Measurements from ENCODE around the gene MED16. TPM values are rescaled to one million over a fixed set of nuclear protein-coding genes. Genes with fewer than 3 reads are reported as not detected.

Gene MED16
- total RNA-seq, 1 experiment from 2014 or later: 25.9 TPM

- POLR2A ChIA-PET (ENCODE audit: unreplicated experiment): no interaction called here
- Histone ChIP-seq H3K27ac (ENCODE audit: low read length) (peak overlapping the region; percentile 15; the same call in 1 of the 2 replicates), H3K79me2 (ENCODE audit: low read length) (peaks cover 4% of the 10 kb centered on the region; the same call in 1 of the 2 replicates), H3K9ac (ENCODE audit: low read length) (0 out of 2 replicates have a peak overlapping the region, but pooled peaks have one; percentile 1), H3K9me3 (ENCODE audit: low read length) (no peaks in the 10 kb centered on the region), H3K4me2 (ENCODE audit: low read length) (peak overlapping the region; percentile 85), H3F3A (ENCODE audit: low read length, unreplicated experiment) (no peaks in the 10 kb centered on the region), H3K4me1 (ENCODE audit: insufficient read depth, low read length) (peaks cover 17% of the 10 kb centered on the region; the same call in 1 of the 2 replicates), H2AFZ (ENCODE audit: low read length) (peak overlapping the region; percentile 67), H3K27me3 (ENCODE audit: low read length) (no peaks in the 10 kb centered on the region), H3K4me3 (ENCODE audit: low read length) (peak overlapping the region; percentile 64), H3K9me2 (replicated peaks; ENCODE audit: low read length) (no peaks in the 10 kb centered on the region), H3K36me3 (ENCODE audit: low read depth, low read length) (no peaks in the 10 kb centered on the region), H4K20me1 (ENCODE audit: low read length) (no peaks in the 10 kb centered on the region)
- no peak for ATAC-seq
- TF ChIP-seq EZH2 (IDR thresholded peaks at IDR 0.05; ENCODE audit: low read length, unreplicated experiment) (no peak), EZH2phosphoT487 (IDR thresholded peaks at IDR 0.05; ENCODE audit: borderline replicate concordance, low read length) (no peak)
- DNase-seq: no peak
- intact Hi-C loops (cut with micrococcal nuclease): no loop called here
- CTCF ChIA-PET: no interaction called here
- TSS peak; percentile 57 for BruUV-seq (replicated peaks)
Observed at GRCh38 chr19:941292-942132, 48.5 kb upstream of the MED16 start.

- DNase-seq: peak; percentile 66
- Histone ChIP-seq H3F3A (ENCODE audit: low read length, unreplicated experiment) (no peaks in the 10 kb centered on the region), H3K27me3 (ENCODE audit: low read length) (no peaks in the 10 kb centered on the region), H3K4me1 (ENCODE audit: insufficient read depth, low read length) (peaks cover 17% of the 10 kb centered on the region; the same call in 1 of the 2 replicates), H3K9me2 (replicated peaks; ENCODE audit: low read length) (no peaks in the 10 kb centered on the region), H4K20me1 (ENCODE audit: low read length) (no peaks in the 10 kb centered on the region), H3K79me2 (ENCODE audit: low read length) (peaks cover 4% of the 10 kb centered on the region; the same call in 1 of the 2 replicates), H3K4me3 (ENCODE audit: low read length) (peak overlapping the region; percentile 64), H3K9ac (ENCODE audit: low read length) (0 out of 2 replicates have a peak overlapping the region, but pooled peaks have one; percentile 1), H2AFZ (ENCODE audit: low read length) (peak overlapping the region; percentile 67), H3K36me3 (ENCODE audit: low read depth, low read length) (no peaks in the 10 kb centered on the region), H3K9me3 (ENCODE audit: low read length) (no peaks in the 10 kb centered on the region), H3K4me2 (ENCODE audit: low read length) (peak overlapping the region; percentile 85), H3K27ac (ENCODE audit: low read length) (peak overlapping the region; percentile 15; the same call in 1 of the 2 replicates)
- intact Hi-C loops (cut with micrococcal nuclease): no loop called here
- CTCF ChIA-PET: no interaction called here
- TF ChIP-seq EZH2 (IDR thresholded peaks at IDR 0.05; ENCODE audit: low read length, unreplicated experiment) (no peak), EZH2phosphoT487 (IDR thresholded peaks at IDR 0.05; ENCODE audit: borderline replicate concordance, low read length) (peak; percentile 92), CTCF (conservative IDR thresholded peaks at IDR 0.05; ENCODE audit: low read depth, low read length) (no peak)
- peak; percentile 85 for ATAC-seq
- BruUV-seq (replicated peaks): no TSS peak
- POLR2A ChIA-PET (ENCODE audit: unreplicated experiment): no interaction called here
Observed at GRCh38 chr19:940591-941291, 47.8 kb upstream of the MED16 start.

GRCh38 chr19:939922-940321, 46.9 kb upstream of the MED16 start:
- ChIA-PET CTCF (no interaction called here), POLR2A (ENCODE audit: unreplicated experiment) (no interaction called here)
- no TSS peak for BruUV-seq (replicated peaks)
- no peaks in the 10 kb centered on the region for H4K20me1 ChIP-seq (ENCODE audit: low read length)
- H3K79me2 ChIP-seq (ENCODE audit: low read length): peaks cover 4% of the 10 kb centered on the region; the same call in 1 of the 2 replicates
- ATAC-seq: no peak
- no peaks in the 10 kb centered on the region for H3F3A ChIP-seq (ENCODE audit: low read length, unreplicated experiment)
- H3K27ac ChIP-seq (ENCODE audit: low read length): no peak overlapping the region
- H3K4me3 ChIP-seq (ENCODE audit: low read length): no peak overlapping the region
- no peak overlapping the region for H3K4me2 ChIP-seq (ENCODE audit: low read length)
- H3K4me1 ChIP-seq (ENCODE audit: insufficient read depth, low read length): peaks cover 20% of the 10 kb centered on the region; the same call in 1 of the 2 replicates
- no peak overlapping the region for H2AFZ ChIP-seq (ENCODE audit: low read length)
- TF ChIP-seq EZH2 (IDR thresholded peaks at IDR 0.05; ENCODE audit: low read length, unreplicated experiment) (no peak), EZH2phosphoT487 (IDR thresholded peaks at IDR 0.05; ENCODE audit: borderline replicate concordance, low read length) (no peak), CTCF (conservative IDR thresholded peaks at IDR 0.05; ENCODE audit: low read depth, low read length) (no peak)
- H3K9ac ChIP-seq (ENCODE audit: low read length): no peak overlapping the region
- H3K9me2 ChIP-seq (replicated peaks; ENCODE audit: low read length): no peaks in the 10 kb centered on the region
- no peaks in the 10 kb centered on the region for H3K9me3 ChIP-seq (ENCODE audit: low read length)
- no peaks in the 10 kb centered on the region for H3K27me3 ChIP-seq (ENCODE audit: low read length)
- no peak for DNase-seq
- no peaks in the 10 kb centered on the region for H3K36me3 ChIP-seq (ENCODE audit: low read depth, low read length)
- intact Hi-C loops (cut with micrococcal nuclease): no loop called here
